Measurements from ENCODE around the gene MAD1L1.
"Not testable (repeated sequence)": the region's sequence is repeated elsewhere in the genome, so short reads cannot be mapped to it uniquely, and the experiment has no call there.

Gene MAD1L1

GRCh38 chr7:1838911-1839531, 393.7 kb downstream of the MAD1L1 start:
- DNase-seq, result not testable (repeated sequence)

- DNase-seq, result not testable (repeated sequence)
Observed at GRCh38 chr7:1838544-1838872, 394.2 kb downstream of the MAD1L1 start.

- DNase-seq, result not testable (repeated sequence)
Observed at GRCh38 chr7:1837696-1838543, 394.8 kb downstream of the MAD1L1 start.

- DNase-seq, result not testable (repeated sequence)
Observed at GRCh38 chr7:1831933-1832535, 400.7 kb downstream of the MAD1L1 start.

- DNase-seq, result not testable (repeated sequence)
Observed at GRCh38 chr7:1831471-1831870, 401.3 kb downstream of the MAD1L1 start.

GRCh38 chr7:1829668-1830067, 403.1 kb downstream of the MAD1L1 start:
- DNase-seq, result not testable (repeated sequence)

- DNase-seq, result no peak
Observed at GRCh38 chr7:1829111-1829510, 403.6 kb downstream of the MAD1L1 start.

- DNase-seq, result not testable (repeated sequence)
Observed at GRCh38 chr7:1828170-1828569, 404.6 kb downstream of the MAD1L1 start.

- DNase-seq, result not testable (repeated sequence)
Observed at GRCh38 chr7:1827521-1827981, 405.2 kb downstream of the MAD1L1 start.

GRCh38 chr7:1826931-1827330, 405.8 kb downstream of the MAD1L1 start:
- DNase-seq, result not testable (repeated sequence)

GRCh38 chr7:1825897-1826741, 406.6 kb downstream of the MAD1L1 start:
- DNase-seq, result no peak

GRCh38 chr7:1825647-1825896, 407.2 kb downstream of the MAD1L1 start:
- not testable (repeated sequence) for DNase-seq

GRCh38 chr7:1824882-1825646, 407.7 kb downstream of the MAD1L1 start:
- not testable (repeated sequence) for DNase-seq

- not testable (repeated sequence) for DNase-seq
Observed at GRCh38 chr7:1824151-1824881, 408.4 kb downstream of the MAD1L1 start.

- DNase-seq, result no peak
Observed at GRCh38 chr7:1823376-1824150, 409.2 kb downstream of the MAD1L1 start.

GRCh38 chr7:1819259-1819841, 413.4 kb downstream of the MAD1L1 start:
- DNase-seq, result no peak

- no peak for DNase-seq
Observed at GRCh38 chr7:1818575-1819258, 414.0 kb downstream of the MAD1L1 start.

- DNase-seq, result no peak
Observed at GRCh38 chr7:1817061-1817712, 415.6 kb downstream of the MAD1L1 start.

- not testable (repeated sequence) for DNase-seq
Observed at GRCh38 chr7:1816451-1816850, 416.3 kb downstream of the MAD1L1 start.

Measured in NCI-H1105 treated with DMSO at 0.1 percent for 48 hours (cell line).